Measurements from ENCODE around the gene VPREB3. TPM values are rescaled to one million over a fixed set of nuclear protein-coding genes. Genes with fewer than 3 reads are reported as not detected.

The VPREB3 gene
- total RNA-seq, 1 experiment from 2014 or later, result not detected

DNA sequence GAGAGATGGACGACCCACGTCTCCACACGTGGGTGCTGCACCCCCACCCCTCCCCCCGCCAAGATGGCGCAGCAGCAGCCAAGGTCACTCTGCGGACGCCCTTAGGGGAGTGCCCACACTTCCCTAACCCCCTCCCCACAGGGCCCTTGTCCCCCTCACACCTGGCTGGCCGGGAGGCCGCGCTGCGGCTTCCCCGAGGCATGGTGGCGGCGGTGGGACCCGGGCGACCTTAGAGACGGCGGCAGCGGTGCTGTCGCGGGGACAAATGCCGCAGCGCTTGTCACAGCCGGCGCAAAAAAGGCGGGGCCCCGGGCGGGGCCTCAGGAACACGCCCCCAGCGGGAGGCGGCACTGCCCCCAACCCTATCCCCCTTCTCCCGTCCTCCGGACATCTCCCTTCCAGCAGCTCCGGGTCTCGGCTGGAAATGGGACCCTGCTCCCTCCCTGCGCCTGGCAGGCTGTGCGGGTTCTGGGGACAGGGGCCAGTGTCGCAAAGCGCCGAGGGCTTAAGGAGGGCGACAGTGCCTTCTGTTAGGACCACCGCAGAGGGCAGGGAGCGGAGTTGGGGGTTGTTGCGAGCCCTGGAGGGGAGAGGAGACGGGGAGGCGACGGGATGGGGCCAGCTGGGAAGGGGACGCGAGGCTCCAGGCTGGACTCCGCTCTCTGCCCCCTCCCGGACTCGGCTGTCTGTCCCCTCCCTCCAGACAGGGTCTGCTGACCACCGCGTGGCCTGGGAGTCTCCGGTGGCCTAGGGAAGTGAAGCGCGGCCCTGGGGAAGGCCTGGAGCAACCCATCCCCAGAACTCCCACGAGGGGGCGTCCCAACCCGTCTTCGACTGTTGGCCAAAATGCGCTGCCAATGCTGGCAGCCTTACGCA lies 13.7 kb upstream of the VPREB3 start, which contains the start of gene CHCHD10:
CHCHD10 (minus strand) TSS at position 300 of the 876 bp plus-strand sequence; CDS start at position 202, 98 bp downstream.
- TF ChIP-seq, protein P1, sequence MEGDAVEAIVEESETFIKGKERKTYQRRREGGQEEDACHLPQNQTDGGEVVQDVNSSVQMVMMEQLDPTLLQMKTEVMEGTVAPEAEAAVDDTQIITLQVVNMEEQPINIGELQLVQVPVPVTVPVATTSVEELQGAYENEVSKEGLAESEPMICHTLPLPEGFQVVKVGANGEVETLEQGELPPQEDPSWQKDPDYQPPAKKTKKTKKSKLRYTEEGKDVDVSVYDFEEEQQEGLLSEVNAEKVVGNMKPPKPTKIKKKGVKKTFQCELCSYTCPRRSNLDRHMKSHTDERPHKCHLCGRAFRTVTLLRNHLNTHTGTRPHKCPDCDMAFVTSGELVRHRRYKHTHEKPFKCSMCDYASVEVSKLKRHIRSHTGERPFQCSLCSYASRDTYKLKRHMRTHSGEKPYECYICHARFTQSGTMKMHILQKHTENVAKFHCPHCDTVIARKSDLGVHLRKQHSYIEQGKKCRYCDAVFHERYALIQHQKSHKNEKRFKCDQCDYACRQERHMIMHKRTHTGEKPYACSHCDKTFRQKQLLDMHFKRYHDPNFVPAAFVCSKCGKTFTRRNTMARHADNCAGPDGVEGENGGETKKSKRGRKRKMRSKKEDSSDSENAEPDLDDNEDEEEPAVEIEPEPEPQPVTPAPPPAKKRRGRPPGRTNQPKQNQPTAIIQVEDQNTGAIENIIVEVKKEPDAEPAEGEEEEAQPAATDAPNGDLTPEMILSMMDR (IDR thresholded peaks at IDR 0.05; ENCODE audit: insufficient read depth in 1 of 2, low read depth in 1 of 2, low read length in 1 of 2, severe bottlenecking in 1 of 2, unreplicated experiment in 1 of 2), result peak; percentile 83 to 84
- ChIA-PET POLR2A (interaction anchor here (0.7 to 1.9 kb wide), 3 partner anchors 17 to 89 kb away, joined by 4 to 20 read pairs (median 10); partner anchors contain the start of genes SLC2A11 and ZNF70), CTCF (interaction anchor here (0.7 to 1.1 kb wide), 5 partner anchors 10 to 90 kb away, joined by 3 to 4 read pairs (median 3); partner anchors contain the start of genes SLC2A11 and ZNF70)
- H3K27ac Mint-ChIP-seq (ENCODE audit: unreplicated experiment), result peak within 1 kb of the TSS; percentile 78
- peak; percentile 89 to 92 for DNase-seq
- no peaks in the 10 kb centered on the region for H3K27me3 ChIP-seq (replicated peaks; ENCODE audit: control insufficient read depth, insufficient read depth, low read length)
- H3K36me3 Mint-ChIP-seq (ENCODE audit: insufficient read depth, unreplicated experiment), result peaks cover 11% of the 10 kb centered on the region
- H3K4me1 Mint-ChIP-seq (ENCODE audit: low read depth, unreplicated experiment), result no peaks in the 10 kb centered on the region
- H3K4me3 Mint-ChIP-seq (ENCODE audit: unreplicated experiment), result peak within 1 kb of the TSS; percentile 87
- intact Hi-C loops (cut with micrococcal nuclease; ENCODE audit: unreplicated experiment), result loop anchor here (1.0 kb wide), 1 partner anchor 19 kb away; no protein-coding TSS in a partner anchor
- H3K36me3 ChIP-seq (ENCODE audit: control insufficient read depth, insufficient read depth, low read length), result peaks cover 1% of the 10 kb centered on the region
- TSS peak; percentile 75 for BruUV-seq (replicated peaks)
- no peaks in the 10 kb centered on the region for H3K9me3 Mint-ChIP-seq (ENCODE audit: unreplicated experiment)
- no peaks in the 10 kb centered on the region for H3K9me3 ChIP-seq
- H3K27me3 Mint-ChIP-seq (ENCODE audit: insufficient read depth, unreplicated experiment), result no peaks in the 10 kb centered on the region
- H3K4me3 ChIP-seq (ENCODE audit: low read depth, low read length), result peak within 1 kb of the TSS; percentile 75
- peaks cover 22% of the 10 kb centered on the region for H3K4me1 ChIP-seq

GRCh38 chr22:23767303-23767672 lies 13.1 kb upstream of the VPREB3 start:
- no peak for DNase-seq
- peak overlapping the region; percentile 50 for H3K27ac Mint-ChIP-seq (ENCODE audit: unreplicated experiment)
- H3K9me3 Mint-ChIP-seq (ENCODE audit: unreplicated experiment), result no peaks in the 10 kb centered on the region
- CTCF ChIA-PET, result interaction anchor here (1.0 to 1.1 kb wide), 4 partner anchors 11 to 90 kb away, joined by 3 to 4 read pairs (median 4); partner anchors contain the start of genes SLC2A11 and ZNF70
- H3K4me1 Mint-ChIP-seq (ENCODE audit: low read depth, unreplicated experiment), result no peaks in the 10 kb centered on the region
- intact Hi-C loops (cut with micrococcal nuclease; ENCODE audit: unreplicated experiment), result no loop called here
- H3K9me3 ChIP-seq, result no peaks in the 10 kb centered on the region
- POLR2A ChIA-PET, result interaction anchor here (1.5 to 1.9 kb wide), 2 partner anchors 16 to 90 kb away, joined by 10 to 20 read pairs; partner anchors contain the start of genes SLC2A11 and ZNF70
- peak overlapping the region; percentile 75 for H3K4me3 ChIP-seq (ENCODE audit: low read depth, low read length)
- H3K36me3 Mint-ChIP-seq (ENCODE audit: insufficient read depth, unreplicated experiment), result peaks cover 11% of the 10 kb centered on the region
- no peaks in the 10 kb centered on the region for H3K27me3 ChIP-seq (replicated peaks; ENCODE audit: control insufficient read depth, insufficient read depth, low read length)
- peaks cover 20% of the 10 kb centered on the region for H3K4me1 ChIP-seq
- H3K4me3 Mint-ChIP-seq (ENCODE audit: unreplicated experiment), result peak overlapping the region; percentile 87
- TF ChIP-seq, protein P1 (IDR thresholded peaks at IDR 0.05; ENCODE audit: insufficient read depth in 1 of 2, low read depth in 1 of 2, low read length in 1 of 2, severe bottlenecking in 1 of 2, unreplicated experiment in 1 of 2), result no peak
- no TSS peak for BruUV-seq (replicated peaks)
- no peaks in the 10 kb centered on the region for H3K27me3 Mint-ChIP-seq (ENCODE audit: insufficient read depth, unreplicated experiment)
- H3K36me3 ChIP-seq (ENCODE audit: control insufficient read depth, insufficient read depth, low read length), result peaks cover 1% of the 10 kb centered on the region
